Thyroid gland (tissue), 4 donors: Measurements from ENCODE around the gene RSRP1. TPM values are rescaled to one million over a fixed set of nuclear protein-coding genes. Genes with fewer than 3 reads are reported as not detected.
A peak's percentile ranks its signal among the peaks of the same experiment; 100 is the strongest.
"Not testable (repeated sequence)": the region's sequence is repeated elsewhere in the genome, so short reads cannot be mapped to it uniquely, and the experiment has no call there.

ENCODE experiments used
- DNase-seq, 2 donors: peaks; one replicate each; pipeline ENCODE4 v3.0.0-alpha.2; 2019
- H3K27ac ChIP-seq, 3 donors: fragments of 200-600 bp; sonication (generic); 1 replicate in 2 of 3; 2 replicates in 1 of 3; pipeline ENCODE4 v1.5.1; 2016 to 2019; ENCODE audit warnings: mild to moderate bottlenecking in 1 of 3, moderate library complexity in 1 of 3
- H3K27me3 ChIP-seq: fragments of 200-600 bp; sonication (generic); one replicate; pipeline ENCODE4 v1.5.1; 2019
- H3K36me3 ChIP-seq, 2 donors: fragments of 200-600 bp; sonication (generic); one replicate each; pipeline ENCODE4 v1.5.1; 2016 to 2019
- H3K4me1 ChIP-seq, 2 donors: fragments of 200-600 bp; sonication (generic); one replicate each; pipeline ENCODE4 v1.5.1; 2017 to 2019
- H3K4me3 ChIP-seq, 3 donors: fragments of 200-600 bp; sonication (generic); replicated peaks in 1 of 3; 1 replicate in 2 of 3; 2 replicates in 1 of 3; pipeline ENCODE4 v1.5.1; 2016; ENCODE audit warnings: mild to moderate bottlenecking in 1 of 3
- H3K9me3 ChIP-seq: fragments of 200-600 bp; sonication (generic); one replicate; pipeline ENCODE4 v1.5.1; 2017
- POLR2A ChIP-seq, 2 donors: fragments of 450-650 bp; IDR thresholded peaks; one replicate each; pipeline ENCODE4 v1.6.1; 2017; ENCODE audit warnings: antibody characterized with exemption in 2 of 2, mild to moderate bottlenecking in 2 of 2, moderate library complexity in 1 of 2
- WGBS, 2 donors: methylation state at CpG; one replicate each; pipeline ENCODE4 v1.1.5; 2017; 5-methylcytosine and 5-hydroxymethylcytosine counted together
- intact Hi-C: fragments of 100-400 bp; cut with DNase I; formaldehyde crosslinking; loops from one replicate; pipeline ENCODE4 v1.15.1; 2023
- total RNA-seq, 4 donors: library from RNA; depleted of rRNA; stranded (reverse); fragments of >200 nt; gene quantifications; one replicate each; pipeline ENCODE4 v1.2.3, GENCODE V29; 2016
- TF ChIP-seq, protein P1 (sequence below), 6 experiments: fragments of 200-600 bp in 3 of 6; fragments of 450-650 bp in 3 of 6; sonication (generic) in 3 of 6; IDR thresholded peaks; one replicate each; pipeline ENCODE4 v1.5.1; 2016 to 2019; ENCODE audit warnings: antibody characterized with exemption in 6 of 6, mild to moderate bottlenecking in 2 of 6, inconsistent platforms in 1 of 6, moderate library complexity in 1 of 6

RSRP1 gene, protein sequence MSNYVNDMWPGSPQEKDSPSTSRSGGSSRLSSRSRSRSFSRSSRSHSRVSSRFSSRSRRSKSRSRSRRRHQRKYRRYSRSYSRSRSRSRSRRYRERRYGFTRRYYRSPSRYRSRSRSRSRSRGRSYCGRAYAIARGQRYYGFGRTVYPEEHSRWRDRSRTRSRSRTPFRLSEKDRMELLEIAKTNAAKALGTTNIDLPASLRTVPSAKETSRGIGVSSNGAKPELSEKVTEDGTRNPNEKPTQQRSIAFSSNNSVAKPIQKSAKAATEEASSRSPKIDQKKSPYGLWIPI
- total RNA-seq, result 100 to 1,000 TPM; 140 to 294 (median 152) TPM

DNA sequence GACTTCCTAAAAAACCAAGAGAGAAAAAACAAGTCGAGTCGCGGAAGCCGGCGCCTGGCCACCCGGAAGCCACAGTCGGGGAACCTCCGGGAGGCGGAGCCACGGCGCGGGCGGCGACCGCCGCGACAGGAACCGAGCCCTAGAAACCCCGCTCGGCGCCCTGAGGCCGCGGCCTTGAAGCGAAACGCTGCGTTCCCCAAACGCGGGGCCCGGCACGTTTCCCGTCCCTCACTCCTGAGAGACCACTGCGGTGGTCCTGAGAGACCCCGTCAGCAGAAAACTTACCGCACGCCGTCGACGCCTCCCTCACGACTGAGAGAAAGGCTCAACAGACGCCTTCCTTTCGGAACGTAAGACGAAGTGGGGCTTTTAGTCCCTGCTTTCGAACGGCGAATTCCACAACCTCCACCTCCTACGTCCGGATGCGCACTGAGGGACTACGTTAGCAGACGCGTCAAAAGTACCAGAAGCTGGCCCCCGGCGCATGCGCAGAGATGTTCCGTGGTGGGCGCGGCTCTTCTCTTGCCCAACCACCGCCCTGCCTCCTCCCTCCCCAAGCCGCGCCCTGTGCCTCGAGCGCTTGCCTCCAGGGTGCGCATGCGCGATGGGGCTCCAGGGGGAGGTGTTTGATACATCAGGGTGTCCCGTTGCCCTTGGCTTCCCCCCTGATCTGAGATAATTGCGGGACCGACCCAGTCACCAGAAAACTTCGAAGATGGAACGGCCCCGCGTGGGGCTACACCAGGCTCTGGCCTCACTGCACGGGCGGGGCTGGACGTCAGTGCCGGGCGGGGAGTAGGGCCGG is at the start of gene RSRP1:
Gene RSRP1 (minus strand): TSS at position 431 of the 805 bp plus-strand sequence. CDS start 491 bp downstream, outside the sequence.
- intact Hi-C loops, result no loop called here
- WGBS, 2 donors, result 0% methylated on average over 37 to 41 of the region's 79 CpGs
- Histone ChIP-seq H3K27ac (peak within 1 kb of the TSS; percentile 94 to 98 (median 97)), H3K9me3 (no peaks in the 10 kb centered on the region), H3K36me3 (peaks cover 32 to 39% of the 10 kb centered on the region in 2 donors), H3K27me3 (no peaks in the 10 kb centered on the region), H3K4me3 (peak within 1 kb of the TSS; percentile 67 to 96 (median 92)), H3K4me1 (peaks cover 18 to 24% of the 10 kb centered on the region in 2 donors)
- TF ChIP-seq, protein P1, sequence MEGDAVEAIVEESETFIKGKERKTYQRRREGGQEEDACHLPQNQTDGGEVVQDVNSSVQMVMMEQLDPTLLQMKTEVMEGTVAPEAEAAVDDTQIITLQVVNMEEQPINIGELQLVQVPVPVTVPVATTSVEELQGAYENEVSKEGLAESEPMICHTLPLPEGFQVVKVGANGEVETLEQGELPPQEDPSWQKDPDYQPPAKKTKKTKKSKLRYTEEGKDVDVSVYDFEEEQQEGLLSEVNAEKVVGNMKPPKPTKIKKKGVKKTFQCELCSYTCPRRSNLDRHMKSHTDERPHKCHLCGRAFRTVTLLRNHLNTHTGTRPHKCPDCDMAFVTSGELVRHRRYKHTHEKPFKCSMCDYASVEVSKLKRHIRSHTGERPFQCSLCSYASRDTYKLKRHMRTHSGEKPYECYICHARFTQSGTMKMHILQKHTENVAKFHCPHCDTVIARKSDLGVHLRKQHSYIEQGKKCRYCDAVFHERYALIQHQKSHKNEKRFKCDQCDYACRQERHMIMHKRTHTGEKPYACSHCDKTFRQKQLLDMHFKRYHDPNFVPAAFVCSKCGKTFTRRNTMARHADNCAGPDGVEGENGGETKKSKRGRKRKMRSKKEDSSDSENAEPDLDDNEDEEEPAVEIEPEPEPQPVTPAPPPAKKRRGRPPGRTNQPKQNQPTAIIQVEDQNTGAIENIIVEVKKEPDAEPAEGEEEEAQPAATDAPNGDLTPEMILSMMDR (IDR thresholded peaks at IDR 0.05), result peak in 1 of 6 experiments; percentile 21
- TF ChIP-seq POLR2A (IDR thresholded peaks at IDR 0.05), result peak; percentile 98 to 99
- DNase-seq, result peak; percentile 99 to 100

DNA sequence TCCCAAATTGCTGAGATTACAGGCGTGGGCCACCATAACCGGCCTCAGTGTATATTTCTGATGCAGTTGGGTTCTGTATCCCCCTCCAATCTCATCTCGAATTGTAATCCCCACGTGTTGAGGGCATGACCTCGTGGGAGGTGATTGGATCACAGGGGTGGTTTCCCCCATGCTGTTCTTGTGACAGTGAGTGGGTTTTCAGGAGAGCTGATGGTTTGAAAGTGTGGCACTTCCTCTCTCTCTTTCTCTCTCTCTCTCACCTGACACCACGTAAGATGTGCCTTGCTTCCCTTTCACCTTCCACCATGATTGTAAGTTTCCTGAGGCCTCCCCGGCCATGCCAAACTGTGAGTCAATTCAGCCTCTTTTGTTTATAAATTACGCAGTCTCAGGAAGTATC is 49.2 kb upstream of the RSRP1 start:
- H3K36me3 ChIP-seq, DNase-seq, H3K9me3 ChIP-seq, H3K4me3 ChIP-seq, intact Hi-C loops, H3K27ac ChIP-seq, H3K27me3 ChIP-seq, H3K4me1 ChIP-seq: not testable (repeated sequence)
- 66 to 87% methylated on average over 6 of the region's 8 CpGs for WGBS, 2 donors

DNA sequence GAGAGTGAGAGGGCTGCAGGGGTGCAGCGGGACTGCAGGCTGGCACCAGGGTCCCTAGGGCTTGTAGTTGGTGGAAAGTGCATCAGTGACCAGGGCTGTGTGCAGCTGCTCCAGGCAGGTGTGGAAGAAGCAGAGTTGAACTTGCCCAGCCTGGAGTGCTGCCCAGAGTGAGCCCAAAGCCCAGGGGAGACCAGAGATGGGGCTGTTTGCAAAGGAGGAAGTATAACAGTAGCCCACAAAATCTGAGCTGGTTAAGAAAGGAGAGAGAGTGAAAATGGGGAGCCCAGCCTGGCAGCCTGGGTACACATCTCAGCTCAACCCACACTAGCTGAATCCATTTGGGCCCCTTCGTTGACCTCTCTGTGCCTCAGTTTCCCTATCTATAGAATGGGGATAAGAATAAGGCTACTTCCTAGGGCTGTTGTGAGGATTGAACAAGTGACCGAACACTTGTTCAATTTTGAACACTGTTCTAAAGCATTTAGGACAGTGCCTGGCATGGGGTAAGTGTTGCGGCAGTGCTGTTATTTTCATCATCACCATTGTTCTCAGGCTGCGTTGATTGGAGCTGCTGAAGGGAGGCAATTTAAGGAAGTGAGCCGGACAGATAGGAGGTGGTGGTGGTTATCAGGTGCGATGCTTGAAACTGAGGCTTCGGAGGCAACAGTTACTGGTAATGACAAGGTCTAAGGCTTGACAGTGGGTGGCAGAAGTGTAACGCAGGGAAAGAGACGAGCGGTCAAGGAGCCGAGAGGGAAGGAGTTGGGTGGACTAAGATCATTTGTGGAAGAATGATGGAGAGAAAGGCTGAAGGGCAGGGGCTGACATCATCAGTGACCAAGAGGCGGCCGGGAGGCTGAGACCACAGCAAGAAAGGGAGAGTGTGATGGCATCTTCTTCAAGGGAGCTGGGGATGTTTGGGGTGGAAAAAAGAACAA is 47.9 kb upstream of the RSRP1 start:
- H3K9me3 ChIP-seq, DNase-seq, H3K4me3 ChIP-seq, intact Hi-C loops, H3K36me3 ChIP-seq, H3K27me3 ChIP-seq, H3K4me1 ChIP-seq, H3K27ac ChIP-seq: not testable (repeated sequence)
- 66 to 83% methylated on average over 3 to 4 of the region's 14 CpGs for WGBS, 2 donors

DNA sequence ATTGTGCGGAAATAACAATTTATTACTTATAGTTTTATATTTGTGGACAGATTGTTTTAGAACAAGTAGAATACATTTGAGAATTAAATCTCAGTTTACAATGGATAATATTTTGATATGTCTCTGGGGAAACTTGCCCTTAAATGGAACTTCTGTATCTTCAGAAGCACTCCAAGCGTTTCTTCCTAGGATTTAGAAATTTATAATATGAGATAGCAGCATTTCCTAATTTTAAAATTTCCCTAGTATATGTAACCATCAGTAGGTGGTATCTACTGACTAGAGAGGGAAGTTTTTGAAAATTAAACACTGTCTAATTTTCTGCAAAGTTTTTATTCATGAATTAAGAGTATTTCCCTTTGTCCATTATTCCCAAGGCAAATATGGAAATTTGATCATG is 46.2 kb upstream of the RSRP1 start:
- DNase-seq, H3K4me1 ChIP-seq, H3K4me3 ChIP-seq, H3K36me3 ChIP-seq, intact Hi-C loops, H3K27me3 ChIP-seq, H3K27ac ChIP-seq, H3K9me3 ChIP-seq: not testable (repeated sequence)
- 95% methylated on average over 2 of the region's 2 CpGs for WGBS, 2 donors

DNA sequence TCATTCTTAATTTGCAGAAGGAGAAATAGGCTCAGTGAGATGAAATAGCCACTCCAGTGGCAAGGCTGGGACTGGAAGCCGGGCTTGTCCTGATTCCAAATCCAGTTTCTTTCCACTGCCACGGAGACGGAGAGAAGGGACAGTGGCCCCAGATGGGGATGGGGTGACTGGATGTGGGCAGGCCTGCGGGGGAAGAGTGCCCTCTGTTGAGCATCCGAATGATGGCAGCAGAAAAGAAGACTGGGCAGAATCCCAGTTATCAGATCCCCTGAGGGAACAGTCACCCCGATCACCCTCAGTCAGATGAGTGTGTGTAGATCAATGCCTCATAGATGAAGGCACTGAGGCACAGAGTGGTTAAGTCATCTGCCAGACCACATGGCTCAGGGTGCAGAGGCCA is 42.8 kb upstream of the RSRP1 start:
- H3K36me3 ChIP-seq, H3K9me3 ChIP-seq, H3K4me3 ChIP-seq, intact Hi-C loops, H3K4me1 ChIP-seq, H3K27me3 ChIP-seq, H3K27ac ChIP-seq: not testable (repeated sequence)
- peak in 1 of 2 donors; percentile 6 for DNase-seq
- TF ChIP-seq, protein P1 (IDR thresholded peaks at IDR 0.05), result peak in 1 of 6 experiments; percentile 25
- 7 to 24% methylated on average over 5 of the region's 6 CpGs for WGBS, 2 donors

DNA sequence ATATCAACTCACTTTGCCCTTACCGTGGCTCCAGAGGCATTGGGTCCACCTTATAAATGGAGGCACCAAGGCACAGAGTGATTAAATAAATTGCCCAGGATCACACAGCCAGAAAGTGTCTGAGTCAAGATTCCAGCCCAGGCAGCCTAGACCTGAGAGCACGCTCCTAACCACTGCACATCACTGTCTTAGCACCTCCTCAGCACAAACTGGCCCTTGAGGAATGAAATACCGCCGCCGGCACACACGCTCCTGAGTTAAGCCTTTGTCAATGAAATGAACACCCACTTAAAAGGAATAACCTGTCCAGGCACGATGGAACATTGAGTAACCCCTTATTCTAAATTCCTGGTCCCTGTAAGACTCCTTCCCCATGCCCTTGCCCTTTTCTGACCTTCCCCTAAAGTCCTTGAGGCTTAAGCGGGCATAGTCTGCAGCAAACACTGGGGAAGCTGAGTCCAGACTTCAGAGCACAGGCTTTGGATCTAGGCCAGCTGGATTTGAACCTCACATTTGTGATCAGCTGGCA is 41.4 kb upstream of the RSRP1 start:
- intact Hi-C loops, result loop anchor here (5.0 kb wide), 1 partner anchor 229 kb away; no protein-coding TSS in a partner anchor
- H3K27ac ChIP-seq, H3K4me3 ChIP-seq, H3K4me1 ChIP-seq, DNase-seq, H3K9me3 ChIP-seq, H3K27me3 ChIP-seq, H3K36me3 ChIP-seq: not testable (repeated sequence)
- WGBS, 2 donors, result 81 to 85% methylated on average over 2 to 3 of the region's 8 CpGs

DNA sequence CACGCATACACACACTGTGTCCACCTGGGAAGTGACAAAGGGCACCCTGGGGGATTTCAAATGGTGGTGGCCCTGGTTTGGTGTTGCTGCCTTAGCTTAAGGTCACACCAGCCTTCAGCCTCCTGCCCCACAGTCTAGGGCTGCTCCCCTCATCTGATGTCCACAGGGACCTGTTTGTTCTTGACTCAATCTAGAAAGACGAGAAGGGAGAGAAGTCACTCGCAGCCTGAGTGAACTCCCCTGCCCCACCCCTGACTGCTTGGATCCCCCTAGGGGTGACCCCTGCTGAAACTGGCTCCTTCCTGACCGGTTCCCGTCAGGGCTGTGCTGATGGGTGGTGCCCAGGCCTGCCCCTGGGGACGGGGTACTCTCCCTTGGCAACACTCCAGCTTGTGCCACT is 39.9 kb upstream of the RSRP1 start:
- H3K4me1 ChIP-seq, H3K4me3 ChIP-seq, H3K36me3 ChIP-seq, H3K9me3 ChIP-seq, H3K27ac ChIP-seq, DNase-seq, H3K27me3 ChIP-seq: not testable (repeated sequence)
- intact Hi-C loops, result loop anchor here (5.0 kb wide), 1 partner anchor 230 kb away; no protein-coding TSS in a partner anchor
- 71 to 81% methylated on average over 3 to 5 of the region's 6 CpGs for WGBS, 2 donors

DNA sequence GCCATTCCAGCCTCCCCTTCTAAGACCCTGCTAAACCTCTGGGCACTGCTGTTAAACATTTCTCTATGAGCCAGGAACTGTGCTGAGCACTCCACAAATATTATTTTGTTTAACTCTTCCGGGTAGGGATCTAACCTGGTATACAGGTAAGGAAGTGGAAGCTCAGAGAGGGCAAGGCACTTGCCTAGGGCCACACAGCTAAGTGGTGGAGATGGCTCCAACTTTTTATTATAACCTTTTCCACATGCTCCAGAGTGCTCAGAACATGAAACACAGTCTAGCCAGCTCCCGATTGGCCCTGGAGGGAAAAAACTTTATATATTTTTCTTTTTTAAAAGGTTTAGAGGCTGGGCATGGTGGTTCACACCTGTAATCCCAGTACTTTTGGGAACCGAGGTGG is 38.6 kb upstream of the RSRP1 start:
- intact Hi-C loops, result loop anchor here (5.0 kb wide), 1 partner anchor 231 kb away; no protein-coding TSS in a partner anchor
- not testable (repeated sequence) for H3K9me3 ChIP-seq, H3K27ac ChIP-seq, H3K4me1 ChIP-seq, H3K27me3 ChIP-seq, H3K4me3 ChIP-seq, H3K36me3 ChIP-seq, DNase-seq
- 81 to 88% methylated on average over 3 of the region's 3 CpGs for WGBS, 2 donors

DNA sequence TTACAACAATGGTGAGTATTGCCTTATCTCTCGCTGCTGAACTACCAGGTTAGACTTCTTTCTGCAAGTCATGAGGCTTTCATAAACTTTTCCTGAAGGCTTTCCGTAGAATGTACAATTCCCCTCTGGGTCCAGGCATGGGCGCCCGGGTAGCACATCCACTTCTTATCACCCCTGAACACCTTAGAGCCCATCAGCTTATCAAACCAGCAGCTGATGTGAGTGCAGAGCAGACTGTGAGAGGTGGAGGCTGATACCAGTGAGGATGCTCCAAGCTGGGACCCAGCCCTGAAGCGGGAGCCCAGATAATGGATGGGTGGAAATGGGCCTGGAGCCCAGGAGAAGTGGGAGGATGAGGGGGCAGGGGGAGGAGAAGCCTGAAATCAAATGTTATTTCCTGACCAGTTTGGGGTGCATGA is 32.4 kb upstream of the RSRP1 start:
- H3K27ac ChIP-seq, H3K36me3 ChIP-seq, DNase-seq, H3K9me3 ChIP-seq, H3K4me3 ChIP-seq, H3K27me3 ChIP-seq, intact Hi-C loops, H3K4me1 ChIP-seq: not testable (repeated sequence)
- 74 to 84% methylated on average over 4 to 5 of the region's 5 CpGs for WGBS, 2 donors

DNA sequence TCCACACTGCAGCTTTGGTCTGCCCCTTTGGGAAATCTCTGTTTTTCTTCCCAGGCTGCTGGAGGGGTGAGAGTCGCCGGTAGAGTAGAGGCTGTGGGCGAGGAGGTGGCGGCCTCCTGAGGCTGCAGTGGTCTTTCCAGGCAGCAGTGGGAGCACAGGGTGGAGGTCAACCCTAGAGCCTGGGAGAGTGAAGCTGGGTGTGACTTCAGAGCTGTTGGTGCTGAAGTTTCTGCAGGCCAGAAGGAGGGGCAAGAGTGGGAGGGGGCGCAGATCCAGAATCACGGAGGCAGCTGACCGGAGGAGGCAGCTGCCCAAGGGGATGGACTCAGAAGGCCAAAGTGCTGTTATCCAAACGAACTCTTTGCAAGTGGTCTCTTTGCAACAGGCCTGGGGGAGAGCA is 31.5 kb upstream of the RSRP1 start:
- H3K27me3 ChIP-seq, DNase-seq, H3K4me3 ChIP-seq, H3K9me3 ChIP-seq, H3K4me1 ChIP-seq, intact Hi-C loops, H3K27ac ChIP-seq, H3K36me3 ChIP-seq: not testable (repeated sequence)
- WGBS, 2 donors, result 58 to 60% methylated on average over 2 to 4 of the region's 8 CpGs
